DMS153 treated with DMSO at 0.1 percent for 48 hours (cell line): Measurements from ENCODE around the gene STXBP1.

ENCODE experiments used
- DNase-seq: peaks from one replicate; lab custom pipeline; 2025; ENCODE audit not compliant: unreplicated experiment; lab: John Stamatoyannopoulos, UW

STXBP1 gene

GRCh38 chr9:127712371-127712770 is 100.3 kb downstream of the STXBP1 start:
- no peak for DNase-seq

GRCh38 chr9:127712867-127713266 is 100.8 kb downstream of the STXBP1 start:
- DNase-seq, result no peak

GRCh38 chr9:127714020-127714750 is 102.1 kb downstream of the STXBP1 start:
- no peak for DNase-seq

GRCh38 chr9:127714951-127715469 is 102.9 kb downstream of the STXBP1 start:
- DNase-seq, result no peak

DNA sequence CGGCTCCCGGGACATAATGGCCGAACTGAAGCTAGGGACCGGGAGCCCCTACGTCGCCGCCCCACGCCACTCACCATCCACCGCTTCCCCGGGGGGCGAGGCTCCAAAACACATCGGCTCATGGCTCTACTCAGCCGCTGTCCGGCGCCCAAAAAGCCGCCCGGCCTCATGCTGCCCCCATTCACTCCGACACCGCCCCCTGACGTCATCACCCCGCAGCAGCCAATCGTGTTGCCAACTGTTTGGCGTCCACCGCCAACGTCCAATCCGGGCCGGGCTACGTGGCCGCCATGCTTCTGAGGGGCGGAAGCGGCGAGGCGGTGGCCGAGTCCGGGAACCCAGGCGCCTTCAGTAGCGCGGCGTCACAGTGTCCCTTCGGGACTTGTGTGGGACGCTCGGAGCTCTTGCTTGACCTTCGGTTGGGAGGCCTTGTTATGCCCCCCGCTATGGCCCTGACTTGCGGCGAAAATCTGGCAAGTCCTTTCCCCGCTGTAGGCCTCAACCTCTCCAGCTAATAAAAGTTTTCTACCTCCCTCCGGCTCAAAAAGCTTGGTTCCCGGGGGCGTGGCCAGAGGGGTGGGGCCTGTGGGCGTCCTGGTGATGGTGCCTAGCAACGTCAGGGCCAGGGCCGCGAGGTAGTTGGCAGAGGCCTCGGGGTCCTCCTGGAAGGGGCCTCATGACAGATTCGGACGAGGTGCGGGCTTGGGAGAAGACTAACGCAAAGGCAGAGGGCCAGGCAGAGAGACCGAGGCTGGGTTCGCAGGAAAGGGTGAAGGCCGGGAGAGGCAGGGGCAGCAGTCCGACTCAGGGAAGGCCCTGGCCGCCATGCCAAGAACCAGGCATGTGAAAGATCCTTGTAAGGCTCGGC is 103.6 kb downstream of the STXBP1 start, which contains the start of the genes PTRH1 and TTC16:
TSS of gene PTRH1 (minus strand) at position 194 of the 868 bp plus-strand sequence. CDS start at position 170, 24 bp downstream.
TSS of gene TTC16 (plus strand) at position 610 of the 868 bp plus-strand sequence. CDS start at position 677, 67 bp downstream.
- peak; percentile 93 for DNase-seq

DNA sequence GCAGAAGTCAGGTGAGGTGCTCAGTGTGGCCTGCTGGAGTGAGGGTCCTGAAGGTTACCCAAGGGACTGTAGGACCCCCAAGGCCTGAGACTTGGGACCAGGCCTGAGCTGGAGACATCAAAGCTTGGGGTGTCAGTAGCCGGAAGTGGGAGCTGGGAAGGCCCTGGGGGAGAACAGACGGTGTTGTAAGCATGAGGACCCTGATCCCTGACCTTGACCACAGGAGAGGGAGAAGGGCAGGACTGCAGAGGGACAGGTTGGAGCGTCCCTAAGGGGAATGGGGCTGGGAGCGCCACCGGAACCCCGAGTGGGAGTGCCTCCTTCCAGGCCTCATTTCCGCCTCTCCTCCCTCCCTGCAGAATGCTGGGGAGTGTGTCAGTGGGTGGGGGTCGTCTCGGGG is 104.3 kb downstream of the STXBP1 start:
- DNase-seq, result no peak

DNA sequence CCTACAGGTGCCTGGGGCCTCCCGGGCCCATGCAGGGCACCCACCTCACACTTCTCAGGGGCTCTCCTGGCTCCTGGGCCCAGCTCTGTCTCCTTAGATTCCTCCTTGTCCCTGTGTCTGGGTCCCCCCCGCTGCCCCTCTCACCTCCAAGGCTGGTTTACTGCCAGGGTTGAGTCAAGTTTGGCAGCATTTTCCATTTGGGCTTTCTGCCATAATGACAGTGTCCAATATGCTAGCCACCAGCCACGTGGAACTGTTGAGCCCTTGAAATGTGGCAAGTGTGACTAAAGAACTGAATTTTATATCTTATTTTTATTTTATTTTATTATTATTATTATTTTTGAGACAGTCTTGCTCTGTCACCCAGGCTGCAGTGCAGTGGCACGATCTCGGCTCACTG is 105.7 kb downstream of the STXBP1 start:
- DNase-seq, result no peak

DNA sequence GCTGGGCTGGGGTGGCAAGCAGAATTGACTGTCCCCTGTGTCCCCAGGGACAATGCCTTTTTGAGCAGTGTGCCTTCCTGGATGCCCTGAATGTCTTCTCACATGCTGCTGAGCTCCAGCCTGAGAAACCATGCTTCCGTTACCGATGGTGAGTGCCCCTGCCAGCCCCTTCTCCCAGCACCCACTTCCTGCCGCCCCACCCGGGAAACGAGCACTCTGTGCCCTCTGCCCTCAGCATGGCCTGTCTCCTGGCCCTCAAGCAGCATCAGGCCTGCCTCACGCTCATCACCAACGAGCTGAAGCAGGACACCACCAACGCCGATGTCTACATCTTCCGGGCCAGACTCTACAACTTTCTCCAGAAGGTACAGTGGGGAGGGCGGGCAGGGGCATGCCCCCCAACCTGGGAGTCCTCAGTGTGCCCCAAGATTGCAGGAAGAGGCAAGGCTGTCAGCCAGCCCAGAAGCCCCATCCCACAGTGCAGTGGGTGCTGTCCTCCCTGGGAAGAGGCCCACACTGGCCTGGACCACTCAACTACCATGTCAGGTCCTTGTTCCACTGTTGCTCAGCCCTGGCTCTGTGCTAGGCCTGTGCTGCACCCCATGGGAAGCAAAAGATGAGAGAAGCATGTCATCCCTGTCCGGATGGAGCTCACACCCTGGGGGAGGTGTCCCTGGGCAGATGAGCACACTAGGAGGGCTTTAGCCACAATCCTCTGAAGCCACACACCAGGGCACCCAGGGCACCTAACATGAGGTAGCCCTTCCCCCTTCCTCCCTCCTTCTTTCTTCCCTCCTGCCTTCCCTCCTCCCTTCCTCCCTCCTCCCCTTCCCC is 108.2 kb downstream of the STXBP1 start:
- DNase-seq, result no peak

DNA sequence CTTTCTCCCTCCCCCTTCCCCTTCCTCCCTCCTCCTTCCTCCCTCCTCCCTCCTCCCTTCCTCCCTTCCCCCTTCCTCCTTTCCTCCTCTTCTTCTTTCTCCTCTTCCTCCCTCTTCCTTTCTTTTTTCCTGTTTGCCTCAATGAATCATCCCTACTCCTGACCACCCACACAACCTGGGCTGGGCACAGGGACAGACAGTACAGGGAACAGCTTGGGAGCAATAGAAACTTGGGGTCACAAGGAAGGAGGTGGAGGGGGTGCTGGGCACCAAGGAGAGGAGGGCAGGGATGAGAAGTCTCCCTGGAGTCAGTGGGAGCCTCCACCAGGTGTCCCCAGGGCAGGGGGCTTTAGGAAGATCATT is 108.8 kb downstream of the STXBP1 start:
- no peak for DNase-seq

GRCh38 chr9:127721391-127721821 is 109.3 kb downstream of the STXBP1 start:
- no peak for DNase-seq

- no peak for DNase-seq
Measured at GRCh38 chr9:127722055-127722745, 110.1 kb downstream of the STXBP1 start.

- no peak for DNase-seq
Measured at GRCh38 chr9:127723013-127723412, 110.9 kb downstream of the STXBP1 start.

GRCh38 chr9:127723444-127723843 is 111.4 kb downstream of the STXBP1 start:
- DNase-seq, result no peak

DNA sequence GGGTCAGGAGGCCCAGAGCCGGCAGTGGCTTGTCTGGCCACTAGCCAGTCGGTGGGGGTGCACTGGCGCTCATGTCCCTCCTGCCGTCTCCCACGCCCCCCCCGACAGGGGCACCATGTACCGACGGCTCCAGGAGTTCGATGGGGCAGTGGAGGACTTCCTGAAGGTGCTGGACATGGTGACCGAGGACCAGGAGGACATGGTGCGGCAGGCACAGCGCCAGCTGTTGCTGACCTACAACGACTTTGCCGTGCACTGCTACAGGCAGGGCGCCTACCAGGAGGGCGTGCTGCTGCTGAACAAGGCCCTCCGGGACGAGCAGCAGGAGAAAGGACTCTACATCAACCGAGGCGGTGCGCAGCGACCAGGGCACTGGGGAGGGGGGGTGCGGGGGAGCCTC is 111.9 kb downstream of the STXBP1 start:
- DNase-seq, result peak; percentile 45

DNA sequence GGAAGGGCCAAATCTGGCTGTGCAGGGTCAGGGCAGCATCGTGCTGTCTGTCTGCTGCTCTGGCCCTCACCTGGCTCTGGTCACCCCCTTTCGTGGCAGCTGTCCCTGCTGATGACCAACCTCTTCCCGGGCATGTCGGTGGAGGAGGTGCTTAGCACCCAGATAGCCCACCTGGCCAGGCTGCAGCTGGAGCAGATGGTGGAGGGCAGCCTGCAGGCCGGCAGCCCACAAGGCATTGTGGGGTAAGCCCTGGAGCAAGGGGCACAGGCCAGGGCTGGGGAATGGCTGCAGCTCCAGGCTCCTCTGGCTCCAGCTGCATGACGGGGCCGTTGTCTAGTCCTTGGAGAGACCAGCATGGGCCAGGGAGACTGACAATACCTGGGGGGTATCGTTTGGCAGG is 114.8 kb downstream of the STXBP1 start:
- no peak for DNase-seq

DNA sequence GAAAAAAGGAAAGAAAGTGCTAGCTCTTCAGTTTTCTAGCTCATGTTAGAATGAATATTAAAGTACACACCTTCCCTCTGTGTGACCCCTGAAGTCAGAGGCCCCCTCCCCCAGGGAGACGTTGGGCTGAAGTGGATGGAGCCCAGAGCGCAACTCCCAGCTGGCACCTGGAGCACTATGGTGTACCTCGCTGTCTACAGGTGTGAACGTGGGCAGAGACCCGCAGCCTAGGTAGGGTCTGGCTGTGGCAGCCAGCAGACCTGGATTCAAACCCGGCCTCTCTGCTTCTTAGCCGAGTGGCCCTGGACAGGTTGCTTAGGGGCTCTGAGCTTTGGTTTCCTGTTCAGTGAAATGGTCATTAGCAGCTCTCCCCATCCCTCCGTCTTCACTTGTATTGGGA is 116.7 kb downstream of the STXBP1 start:
- no peak for DNase-seq

DNA sequence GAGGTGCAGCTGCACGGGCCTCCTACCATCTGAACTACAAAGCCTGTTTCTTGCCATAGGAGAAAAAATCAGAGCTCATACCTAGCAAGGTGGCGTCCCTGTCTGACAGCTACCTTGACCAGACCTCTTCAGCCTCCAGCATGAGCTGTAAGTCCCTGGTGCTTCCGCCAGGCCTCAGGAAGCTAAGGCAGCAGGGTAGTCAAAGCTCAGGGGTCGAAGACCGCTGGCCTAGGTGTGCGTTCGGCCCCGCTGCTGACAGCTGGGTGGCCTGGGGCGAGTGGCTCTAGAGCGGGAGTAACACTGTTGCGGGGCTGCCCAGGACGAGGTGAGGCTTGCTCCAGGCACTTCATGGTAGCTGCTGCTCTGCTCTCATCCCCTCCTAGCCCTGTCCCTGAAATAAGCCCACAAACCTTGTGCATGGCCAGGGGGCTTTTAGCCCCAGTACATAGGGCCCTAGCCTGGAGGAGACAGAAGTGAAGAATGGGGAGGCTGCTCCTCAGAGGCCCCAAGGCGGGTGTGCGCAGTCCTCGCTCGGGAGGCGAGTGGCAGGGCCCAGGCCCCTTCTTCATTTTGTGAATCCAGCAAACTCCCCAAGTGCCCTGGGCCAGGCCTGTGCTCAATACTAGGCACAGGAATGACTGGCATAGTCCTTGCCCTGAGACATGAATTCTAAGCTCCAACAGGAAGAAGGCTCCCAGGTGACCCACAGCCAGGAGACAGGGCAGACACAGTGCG is 117.6 kb downstream of the STXBP1 start:
- DNase-seq, result no peak

DNA sequence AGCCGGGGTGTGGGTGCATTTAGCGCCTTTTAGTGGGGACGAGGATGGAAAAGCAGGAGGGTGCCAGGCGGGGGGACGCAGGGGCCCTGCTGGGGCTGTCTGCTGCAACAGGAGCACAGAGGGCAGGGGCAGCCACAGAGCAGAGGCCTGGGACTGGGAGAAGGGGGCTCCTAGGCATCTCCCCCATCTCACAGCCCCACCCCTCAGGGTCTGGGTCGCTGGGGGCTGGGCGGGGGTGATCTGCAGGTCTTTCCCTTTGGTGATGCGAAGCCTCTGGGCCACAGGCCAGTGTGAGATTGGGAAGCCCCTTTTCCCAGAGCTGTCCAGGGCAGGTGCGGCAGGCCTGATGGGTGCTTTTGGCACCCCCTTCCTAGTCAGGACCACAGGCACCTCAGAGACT is 118.2 kb downstream of the STXBP1 start:
- no peak for DNase-seq

DNA sequence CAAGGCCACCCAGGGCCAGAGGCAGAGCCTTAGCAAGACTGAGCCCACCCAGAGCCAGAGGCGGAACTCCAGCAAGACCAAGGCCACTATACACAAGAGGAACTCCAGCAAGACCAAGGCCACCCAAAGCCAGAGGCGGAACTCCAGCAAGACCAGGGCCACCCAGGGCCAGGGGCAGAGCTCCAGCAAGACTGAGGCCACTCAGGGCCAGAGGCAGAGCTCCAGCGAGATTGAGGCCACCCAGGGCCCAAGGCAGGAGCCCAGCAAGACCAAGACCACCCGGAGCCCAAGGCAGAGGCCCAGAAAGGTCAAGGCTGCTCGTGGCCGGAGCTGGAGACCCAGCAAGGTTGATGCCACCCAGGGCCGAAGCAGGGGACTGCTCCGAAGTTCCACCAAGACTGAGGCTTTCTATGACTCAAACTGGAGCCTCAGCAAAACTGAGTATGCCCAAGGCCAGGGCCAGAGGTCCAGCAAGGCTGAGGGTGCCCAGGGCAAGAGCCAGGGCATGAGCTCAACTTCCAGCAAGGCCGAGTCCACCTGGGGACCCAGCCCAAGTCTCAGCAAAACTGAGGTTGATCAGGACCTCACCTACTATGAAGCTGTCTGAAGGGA is 118.8 kb downstream of the STXBP1 start:
- DNase-seq, result no peak
